ENCODE results near the gene L3MBTL2. TPM values are rescaled to one million over a fixed set of nuclear protein-coding genes. Genes with fewer than 3 reads are reported as not detected.
A peak's percentile ranks its signal among the peaks of the same experiment; 100 is the strongest.

L3MBTL2 gene
- total and polyA plus RNA-seq, 3 donors from 2014 or later: 32.8 to 39.7 (median 34.6) TPM

DNA sequence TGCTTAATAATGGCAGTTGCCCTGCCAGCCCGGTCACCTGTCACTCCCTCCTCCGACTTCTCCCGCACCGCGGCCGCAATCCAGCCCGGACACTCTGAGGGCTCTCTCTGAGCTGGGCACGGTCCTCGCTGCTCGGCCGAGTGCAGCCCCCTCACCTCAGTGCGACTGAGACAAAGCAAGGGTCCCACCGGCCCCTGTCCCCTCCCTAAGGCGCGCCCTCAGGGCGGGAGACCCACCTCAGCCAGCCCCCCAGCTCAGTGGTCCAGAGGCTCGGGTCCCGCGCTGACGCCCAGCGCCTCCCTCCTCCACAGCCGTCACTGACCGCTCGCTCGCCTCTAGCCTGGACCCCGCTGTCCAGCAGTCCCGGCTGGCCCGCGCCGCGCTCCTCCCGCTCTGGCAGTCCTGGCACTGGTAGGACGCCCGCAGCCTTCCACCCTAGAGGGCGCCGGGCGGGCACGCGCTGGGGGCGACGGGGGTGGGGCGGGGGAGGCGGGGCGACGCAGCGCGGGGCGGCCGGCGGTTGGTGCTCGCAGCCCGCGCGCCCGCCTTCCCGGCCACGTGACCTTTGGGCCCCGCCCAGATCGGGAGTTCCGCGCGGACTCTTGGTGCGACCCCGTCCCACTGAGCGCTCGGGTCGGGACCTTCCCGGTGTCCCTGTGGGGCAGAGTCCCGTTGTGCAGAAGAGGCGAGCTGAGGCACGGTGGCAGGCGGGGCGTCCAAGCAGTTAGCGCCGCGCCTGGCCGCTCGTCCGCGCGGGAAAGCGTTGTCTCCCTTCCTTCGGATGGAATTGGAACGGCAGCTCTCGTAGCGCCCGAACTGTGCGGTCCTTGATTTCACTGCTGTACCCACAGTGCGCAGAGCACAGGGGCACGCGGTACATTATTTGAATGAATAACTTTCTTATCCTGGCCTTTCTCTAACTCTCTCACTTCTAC is 7.8 kb upstream of the L3MBTL2 start:
- intact Hi-C loops (cut with DNase I; ENCODE audit: low total_unique reads): no loop called here
- no peaks in the 10 kb centered on the region for H3K4me1 ChIP-seq
- no peaks in the 10 kb centered on the region for H3K27me3 ChIP-seq
- no peaks in the 10 kb centered on the region for H3K36me3 ChIP-seq (ENCODE audit: low read depth, missing control alignments)
- H3K4me3 ChIP-seq: peak overlapping the region; percentile 66 to 72
- TF ChIP-seq, protein P1, sequence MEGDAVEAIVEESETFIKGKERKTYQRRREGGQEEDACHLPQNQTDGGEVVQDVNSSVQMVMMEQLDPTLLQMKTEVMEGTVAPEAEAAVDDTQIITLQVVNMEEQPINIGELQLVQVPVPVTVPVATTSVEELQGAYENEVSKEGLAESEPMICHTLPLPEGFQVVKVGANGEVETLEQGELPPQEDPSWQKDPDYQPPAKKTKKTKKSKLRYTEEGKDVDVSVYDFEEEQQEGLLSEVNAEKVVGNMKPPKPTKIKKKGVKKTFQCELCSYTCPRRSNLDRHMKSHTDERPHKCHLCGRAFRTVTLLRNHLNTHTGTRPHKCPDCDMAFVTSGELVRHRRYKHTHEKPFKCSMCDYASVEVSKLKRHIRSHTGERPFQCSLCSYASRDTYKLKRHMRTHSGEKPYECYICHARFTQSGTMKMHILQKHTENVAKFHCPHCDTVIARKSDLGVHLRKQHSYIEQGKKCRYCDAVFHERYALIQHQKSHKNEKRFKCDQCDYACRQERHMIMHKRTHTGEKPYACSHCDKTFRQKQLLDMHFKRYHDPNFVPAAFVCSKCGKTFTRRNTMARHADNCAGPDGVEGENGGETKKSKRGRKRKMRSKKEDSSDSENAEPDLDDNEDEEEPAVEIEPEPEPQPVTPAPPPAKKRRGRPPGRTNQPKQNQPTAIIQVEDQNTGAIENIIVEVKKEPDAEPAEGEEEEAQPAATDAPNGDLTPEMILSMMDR (IDR thresholded peaks at IDR 0.05): no peak
- TF ChIP-seq POLR2A (IDR thresholded peaks at IDR 0.05): no peak
- H3K27ac ChIP-seq: peak overlapping the region in 1 of 2 donors; percentile 9
- peak; percentile 87 for DNase-seq
- no peaks in the 10 kb centered on the region for H3K9me3 ChIP-seq
- WGBS, 2 donors: 0% methylated on average over 12 to 76 of the region's 91 CpGs

GRCh38 chr22:41198027-41198580 is 7.0 kb upstream of the L3MBTL2 start:
- intact Hi-C loops (cut with DNase I; ENCODE audit: low total_unique reads): no loop called here
- no peaks in the 10 kb centered on the region for H3K9me3 ChIP-seq
- peak overlapping the region in 1 of 2 donors; percentile 9 for H3K27ac ChIP-seq
- H3K27me3 ChIP-seq: no peaks in the 10 kb centered on the region
- no peak for TF ChIP-seq POLR2A (IDR thresholded peaks at IDR 0.05)
- TF ChIP-seq, protein P1 (IDR thresholded peaks at IDR 0.05): no peak
- H3K4me3 ChIP-seq: peak overlapping the region; percentile 66 to 72
- no peaks in the 10 kb centered on the region for H3K4me1 ChIP-seq
- peak; percentile 41 for DNase-seq
- 1% methylated on average over 9 of the region's 9 CpGs for WGBS, 2 donors
- no peaks in the 10 kb centered on the region for H3K36me3 ChIP-seq (ENCODE audit: low read depth, missing control alignments)

DNA sequence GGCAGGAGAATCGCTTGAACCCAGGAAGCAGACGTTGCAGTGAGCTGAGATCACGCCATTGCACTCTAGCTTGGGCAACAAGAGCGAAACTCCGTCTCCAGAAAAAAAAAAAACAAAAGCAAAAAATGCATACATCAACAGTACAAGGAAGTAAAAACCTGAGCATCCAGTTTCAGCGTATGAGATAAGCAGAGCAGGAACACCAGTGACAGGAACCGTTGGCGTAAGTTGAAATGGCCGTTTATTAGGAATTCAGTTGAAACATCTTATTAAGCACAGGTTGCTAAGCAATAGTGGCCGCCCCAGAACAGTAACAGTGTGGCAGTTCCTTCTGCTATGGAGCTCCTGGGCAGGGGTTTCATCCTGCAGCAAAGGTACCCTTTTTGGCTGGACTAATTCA is 4.0 kb upstream of the L3MBTL2 start:
- no peak overlapping the region for H3K27ac ChIP-seq
- DNase-seq: no peak
- H3K4me3 ChIP-seq: no peak overlapping the region
- 75 to 76% methylated on average over 10 of the region's 10 CpGs for WGBS, 2 donors
- TF ChIP-seq, protein P1 (IDR thresholded peaks at IDR 0.05): no peak
- no peak for TF ChIP-seq POLR2A (IDR thresholded peaks at IDR 0.05)
- H3K4me1 ChIP-seq: peaks cover 3% of the 10 kb centered on the region
- intact Hi-C loops (cut with DNase I; ENCODE audit: low total_unique reads): no loop called here
- no peaks in the 10 kb centered on the region for H3K9me3 ChIP-seq
- no peaks in the 10 kb centered on the region for H3K27me3 ChIP-seq
- no peaks in the 10 kb centered on the region for H3K36me3 ChIP-seq (ENCODE audit: low read depth, missing control alignments)

- H3K36me3 ChIP-seq (ENCODE audit: low read depth, missing control alignments): no peaks in the 10 kb centered on the region
- no peak overlapping the region for H3K4me3 ChIP-seq
- no peak overlapping the region for H3K27ac ChIP-seq
- H3K4me1 ChIP-seq: peaks cover 3% of the 10 kb centered on the region
- no peaks in the 10 kb centered on the region for H3K27me3 ChIP-seq
- DNase-seq: no peak
- TF ChIP-seq, protein P1 (IDR thresholded peaks at IDR 0.05): no peak
- TF ChIP-seq POLR2A (IDR thresholded peaks at IDR 0.05): no peak
- intact Hi-C loops (cut with DNase I; ENCODE audit: low total_unique reads): no loop called here
- H3K9me3 ChIP-seq: no peaks in the 10 kb centered on the region
- 89 to 92% methylated on average over 2 of the region's 2 CpGs for WGBS, 2 donors
These were observed 2.0 kb upstream of the L3MBTL2 start for GRCh38 chr22:41203118-41203517.

Measured in testis (tissue), 3 donors.